Fibroblast of pulmonary artery (primary cell): Measurements from ENCODE around the gene MAP7D3.
"Not testable (repeated sequence)": the region's sequence is repeated elsewhere in the genome, so short reads cannot be mapped to it uniquely, and the experiment has no call there.

ENCODE experiments used
- DNase-seq: peaks from one replicate; pipeline ENCODE4 v3.0.0-alpha.2; 2010; ENCODE audit warnings: low read depth
- H3K4me3 ChIP-seq: replicated peaks from 2 replicates; pipeline ENCODE4 v1.5.1; 2011; ENCODE audit warnings: low read depth, mild to moderate bottlenecking, control low read depth, low read length, moderate library complexity
- CTCF ChIP-seq: IDR thresholded peaks from 2 replicates; pipeline ENCODE4 v1.5.1; 2011; ENCODE audit warnings: mild to moderate bottlenecking, control low read depth, low read length, inconsistent platforms; ENCODE audit errors: missing control alignments

The MAP7D3 gene

GRCh38 chrX:136251041-136251991, at the start of gene MAP7D3:
TSS of gene MAP7D3 (minus strand) at chrX:136251400. CDS start at chrX:136251358, 42 bp downstream.
- peak; percentile 46 for DNase-seq
- no peak for TF ChIP-seq CTCF
- peak within 1 kb of the TSS; percentile 66 for H3K4me3 ChIP-seq

GRCh38 chrX:136300721-136301120, 49.5 kb upstream of the MAP7D3 start, which contains the start of gene ADGRG4:
TSS of gene ADGRG4 (plus strand) at chrX:136300963. CDS start at chrX:136308778, 7,815 bp downstream.
- H3K4me3 ChIP-seq, DNase-seq: not testable (repeated sequence)

- no peak for DNase-seq
- no peak overlapping the region for H3K4me3 ChIP-seq
- no peak for TF ChIP-seq CTCF
Measured at GRCh38 chrX:136295380-136295779, 44.2 kb upstream of the MAP7D3 start.

GRCh38 chrX:136292656-136293055, 41.5 kb upstream of the MAP7D3 start:
- no peak for DNase-seq
- TF ChIP-seq CTCF = no peak
- no peak overlapping the region for H3K4me3 ChIP-seq

GRCh38 chrX:136291824-136292223, 40.6 kb upstream of the MAP7D3 start:
- no peak for DNase-seq
- no peak overlapping the region for H3K4me3 ChIP-seq
- no peak for TF ChIP-seq CTCF

GRCh38 chrX:136286375-136286774, 35.2 kb upstream of the MAP7D3 start:
- H3K4me3 ChIP-seq, DNase-seq: not testable (repeated sequence)

- TF ChIP-seq CTCF = no peak
- no peak overlapping the region for H3K4me3 ChIP-seq
- no peak for DNase-seq
Measured at GRCh38 chrX:136275553-136275952, 24.4 kb upstream of the MAP7D3 start.

- TF ChIP-seq CTCF = no peak
- no peak overlapping the region for H3K4me3 ChIP-seq
- no peak for DNase-seq
Measured at GRCh38 chrX:136273986-136274385, 22.8 kb upstream of the MAP7D3 start.
